ENCODE results near the gene HMCN1.

Gene HMCN1

DNA sequence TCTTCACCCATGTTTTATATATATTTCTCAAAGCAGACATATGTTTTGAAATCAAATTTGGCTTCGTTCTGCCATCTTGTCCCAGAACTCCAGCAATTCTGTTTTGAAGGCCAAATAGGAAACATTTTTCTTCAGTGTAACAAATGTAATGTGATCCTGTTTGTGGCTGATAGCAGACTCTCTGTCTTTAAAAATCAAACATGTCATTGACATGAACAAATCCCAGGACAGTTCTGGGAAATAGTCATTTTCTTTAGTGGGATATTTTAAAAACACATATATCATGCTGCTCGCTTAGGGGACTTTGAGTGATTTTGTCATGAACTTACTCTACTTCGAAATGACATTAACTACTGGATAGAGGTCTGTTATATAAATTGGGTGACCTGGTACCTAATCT is 51.4 kb downstream of the HMCN1 start:
- H3K79me2 ChIP-seq (ENCODE audit: control insufficient read depth, insufficient read depth, low read length, poor library complexity): no peaks in the 10 kb centered on the region
- no peak overlapping the region for H4K91ac ChIP-seq (ENCODE audit: low read depth, low read length)
- WGBS (ENCODE audit: extremely low coverage, insufficient coverage, insufficient read length): no CpG with 5 or more reads among the region's 3 CpGs
- no peak overlapping the region for H3K18ac ChIP-seq (ENCODE audit: low read length)
- no peak overlapping the region for H2BK12ac ChIP-seq (ENCODE audit: low read length)
- no peak overlapping the region for H3K4ac ChIP-seq (ENCODE audit: low read depth, low read length)
- H3K27me3 ChIP-seq (ENCODE audit: insufficient read depth, low read length): no peaks in the 10 kb centered on the region
- no peak overlapping the region for H3K23ac ChIP-seq (ENCODE audit: low read length)
- H3K36me3 ChIP-seq (ENCODE audit: control insufficient read depth in 1 of 2, insufficient read depth in 2 of 2, low read length in 2 of 2): no peaks in the 10 kb centered on the region
- H3K4me2 ChIP-seq (ENCODE audit: low read length): no peak overlapping the region
- H2BK5ac ChIP-seq (ENCODE audit: low read depth, low read length, poor library complexity): no peak overlapping the region
- no peaks in the 10 kb centered on the region for H3K79me1 ChIP-seq (ENCODE audit: low read length)
- no peaks in the 10 kb centered on the region for H3K4me1 ChIP-seq (ENCODE audit: control insufficient read depth in 1 of 2, insufficient read depth in 2 of 2, low read length in 2 of 2)
- no peak overlapping the region for H2AFZ ChIP-seq (ENCODE audit: insufficient read depth, low read length, poor library complexity)
- no peak overlapping the region for H3K9ac ChIP-seq (ENCODE audit: low read length)
- H3K4me3 ChIP-seq (ENCODE audit: low read depth, low read length): no peak overlapping the region
- H3K27ac ChIP-seq (ENCODE audit: low read depth, low read length): no peak overlapping the region
- no peak overlapping the region for H3K14ac ChIP-seq (ENCODE audit: low read length)
- no peak overlapping the region for H2BK120ac ChIP-seq (ENCODE audit: insufficient read depth, low read length, poor library complexity)
- DNase-seq: no peak
- H4K8ac ChIP-seq (ENCODE audit: low read depth, low read length): no peak overlapping the region
- H2AK5ac ChIP-seq (ENCODE audit: low read length): no peak overlapping the region
- peaks cover 3% of the 10 kb centered on the region for H3K9me3 ChIP-seq (ENCODE audit: insufficient read depth, low read depth, low read length)
- no peak overlapping the region for H4K12ac ChIP-seq (ENCODE audit: low read depth, low read length)

DNA sequence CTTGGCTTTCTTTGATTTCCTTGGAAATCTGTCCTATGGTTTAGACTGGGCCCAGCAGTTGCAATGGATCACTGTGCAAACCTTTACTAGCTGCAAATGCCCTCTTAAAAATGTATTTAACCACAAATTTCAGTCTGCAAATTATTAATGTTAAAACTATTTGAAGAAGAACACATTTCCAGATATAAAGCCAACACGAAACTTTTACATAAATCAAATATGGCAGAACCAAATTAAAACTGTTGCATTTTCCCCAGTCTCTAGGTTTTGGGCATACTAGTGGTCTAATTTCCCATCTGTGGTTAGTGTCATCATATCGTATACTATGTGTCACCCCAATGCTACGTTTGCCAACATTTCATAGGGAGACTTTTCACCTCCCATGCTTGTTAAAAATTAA is 52.3 kb downstream of the HMCN1 start:
- Histone ChIP-seq H4K12ac (ENCODE audit: low read depth, low read length) (no peak overlapping the region), H3K4me1 (ENCODE audit: control insufficient read depth in 1 of 2, insufficient read depth in 2 of 2, low read length in 2 of 2) (no peaks in the 10 kb centered on the region), H3K18ac (ENCODE audit: low read length) (no peak overlapping the region), H3K27ac (ENCODE audit: low read depth, low read length) (no peak overlapping the region), H3K4me2 (ENCODE audit: low read length) (no peak overlapping the region), H3K4me3 (ENCODE audit: low read depth, low read length) (no peak overlapping the region), H3K79me1 (ENCODE audit: low read length) (no peaks in the 10 kb centered on the region), H2AFZ (ENCODE audit: insufficient read depth, low read length, poor library complexity) (no peak overlapping the region), H3K27me3 (ENCODE audit: insufficient read depth, low read length) (no peaks in the 10 kb centered on the region), H3K23ac (ENCODE audit: low read length) (no peak overlapping the region), H2BK5ac (ENCODE audit: low read depth, low read length, poor library complexity) (no peak overlapping the region), H3K14ac (ENCODE audit: low read length) (no peak overlapping the region), H4K8ac (ENCODE audit: low read depth, low read length) (no peak overlapping the region), H3K4ac (ENCODE audit: low read depth, low read length) (no peak overlapping the region), H3K9me3 (ENCODE audit: insufficient read depth, low read depth, low read length) (peaks cover 3% of the 10 kb centered on the region), H2BK120ac (ENCODE audit: insufficient read depth, low read length, poor library complexity) (no peak overlapping the region), H3K9ac (ENCODE audit: low read length) (no peak overlapping the region), H2AK5ac (ENCODE audit: low read length) (no peak overlapping the region), H2BK12ac (ENCODE audit: low read length) (no peak overlapping the region), H4K91ac (ENCODE audit: low read depth, low read length) (no peak overlapping the region), H3K36me3 (ENCODE audit: control insufficient read depth in 1 of 2, insufficient read depth in 2 of 2, low read length in 2 of 2) (no peaks in the 10 kb centered on the region), H3K79me2 (ENCODE audit: control insufficient read depth, insufficient read depth, low read length, poor library complexity) (no peaks in the 10 kb centered on the region)
- no peak for DNase-seq
- no CpG with 5 or more reads among the region's 3 CpGs for WGBS (ENCODE audit: extremely low coverage, insufficient coverage, insufficient read length)

DNA sequence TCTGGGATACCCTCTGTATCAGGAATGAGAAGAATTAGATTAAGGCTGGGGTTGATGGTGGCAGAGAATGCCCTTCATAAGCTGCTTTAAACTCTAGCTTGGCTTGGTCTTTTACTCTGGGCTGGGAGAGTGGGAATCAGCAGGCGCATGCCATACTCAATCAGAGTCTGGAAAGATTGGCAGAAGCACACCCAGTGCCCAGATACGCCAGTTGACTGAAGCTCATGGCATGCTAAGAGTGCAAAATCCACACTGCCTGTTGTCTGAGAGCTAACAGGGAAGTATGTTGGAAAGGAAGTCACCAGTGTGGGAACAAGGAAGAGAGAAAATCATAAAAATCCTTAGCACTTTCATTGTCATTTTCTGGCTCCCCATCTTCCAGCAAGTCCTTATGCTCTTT is 53.0 kb downstream of the HMCN1 start:
- H2AFZ ChIP-seq (ENCODE audit: insufficient read depth, low read length, poor library complexity): no peak overlapping the region
- H4K8ac ChIP-seq (ENCODE audit: low read depth, low read length): no peak overlapping the region
- H3K14ac ChIP-seq (ENCODE audit: low read length): no peak overlapping the region
- H3K18ac ChIP-seq (ENCODE audit: low read length): no peak overlapping the region
- H3K79me2 ChIP-seq (ENCODE audit: control insufficient read depth, insufficient read depth, low read length, poor library complexity): no peaks in the 10 kb centered on the region
- no CpG with 5 or more reads among the region's 2 CpGs for WGBS (ENCODE audit: extremely low coverage, insufficient coverage, insufficient read length)
- H3K27me3 ChIP-seq (ENCODE audit: insufficient read depth, low read length): no peaks in the 10 kb centered on the region
- H3K36me3 ChIP-seq (ENCODE audit: control insufficient read depth in 1 of 2, insufficient read depth in 2 of 2, low read length in 2 of 2): no peaks in the 10 kb centered on the region
- no peak overlapping the region for H4K12ac ChIP-seq (ENCODE audit: low read depth, low read length)
- no peak overlapping the region for H3K4ac ChIP-seq (ENCODE audit: low read depth, low read length)
- H2BK12ac ChIP-seq (ENCODE audit: low read length): no peak overlapping the region
- DNase-seq: no peak
- H2BK120ac ChIP-seq (ENCODE audit: insufficient read depth, low read length, poor library complexity): no peak overlapping the region
- no peak overlapping the region for H3K23ac ChIP-seq (ENCODE audit: low read length)
- no peak overlapping the region for H4K91ac ChIP-seq (ENCODE audit: low read depth, low read length)
- H3K27ac ChIP-seq (ENCODE audit: low read depth, low read length): no peak overlapping the region
- H3K4me1 ChIP-seq (ENCODE audit: control insufficient read depth in 1 of 2, insufficient read depth in 2 of 2, low read length in 2 of 2): no peaks in the 10 kb centered on the region
- no peak overlapping the region for H3K9ac ChIP-seq (ENCODE audit: low read length)
- no peak overlapping the region for H2BK5ac ChIP-seq (ENCODE audit: low read depth, low read length, poor library complexity)
- H3K4me3 ChIP-seq (ENCODE audit: low read depth, low read length): no peak overlapping the region
- no peaks in the 10 kb centered on the region for H3K79me1 ChIP-seq (ENCODE audit: low read length)
- peaks cover 3% of the 10 kb centered on the region for H3K9me3 ChIP-seq (ENCODE audit: insufficient read depth, low read depth, low read length)
- H2AK5ac ChIP-seq (ENCODE audit: low read length): no peak overlapping the region
- H3K4me2 ChIP-seq (ENCODE audit: low read length): no peak overlapping the region

DNA sequence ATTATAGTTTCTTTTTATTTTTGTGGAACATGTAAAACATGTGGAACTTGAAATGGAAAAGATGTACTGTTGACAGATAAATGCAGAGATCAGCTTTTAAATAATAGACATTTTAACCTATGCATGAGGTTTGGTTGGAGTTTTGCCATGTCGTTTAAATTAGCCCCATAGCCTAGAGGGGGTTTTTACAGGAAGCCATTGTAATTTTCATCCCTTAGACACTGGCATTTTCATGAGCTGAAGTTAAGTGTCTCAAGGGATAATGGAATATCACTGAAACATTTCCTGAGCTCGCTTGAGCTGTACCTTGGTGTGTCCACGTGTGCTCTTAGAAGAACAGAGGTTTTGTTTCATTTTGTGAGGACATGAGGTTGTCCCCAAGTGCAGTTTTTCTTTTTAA is 54.2 kb downstream of the HMCN1 start:
- Histone ChIP-seq H3K4me3 (ENCODE audit: low read depth, low read length) (no peak overlapping the region), H3K27me3 (ENCODE audit: insufficient read depth, low read length) (no peaks in the 10 kb centered on the region), H2BK12ac (ENCODE audit: low read length) (no peak overlapping the region), H3K4me2 (ENCODE audit: low read length) (no peak overlapping the region), H3K79me2 (ENCODE audit: control insufficient read depth, insufficient read depth, low read length, poor library complexity) (no peaks in the 10 kb centered on the region), H2AFZ (ENCODE audit: insufficient read depth, low read length, poor library complexity) (no peak overlapping the region), H4K91ac (ENCODE audit: low read depth, low read length) (no peak overlapping the region), H3K4ac (ENCODE audit: low read depth, low read length) (no peak overlapping the region), H3K18ac (ENCODE audit: low read length) (no peak overlapping the region), H2AK5ac (ENCODE audit: low read length) (no peak overlapping the region), H4K8ac (ENCODE audit: low read depth, low read length) (no peak overlapping the region), H2BK120ac (ENCODE audit: insufficient read depth, low read length, poor library complexity) (no peak overlapping the region), H3K79me1 (ENCODE audit: low read length) (no peaks in the 10 kb centered on the region), H3K23ac (ENCODE audit: low read length) (no peak overlapping the region), H3K36me3 (ENCODE audit: control insufficient read depth in 1 of 2, insufficient read depth in 2 of 2, low read length in 2 of 2) (no peaks in the 10 kb centered on the region), H4K12ac (ENCODE audit: low read depth, low read length) (no peak overlapping the region), H3K14ac (ENCODE audit: low read length) (no peak overlapping the region), H3K9me3 (ENCODE audit: insufficient read depth, low read depth, low read length) (peaks cover 3% of the 10 kb centered on the region), H2BK5ac (ENCODE audit: low read depth, low read length, poor library complexity) (no peak overlapping the region), H3K27ac (ENCODE audit: low read depth, low read length) (no peak overlapping the region), H3K9ac (ENCODE audit: low read length) (no peak overlapping the region), H3K4me1 (ENCODE audit: control insufficient read depth in 1 of 2, insufficient read depth in 2 of 2, low read length in 2 of 2) (no peaks in the 10 kb centered on the region)
- no CpG with 5 or more reads among the region's 3 CpGs for WGBS (ENCODE audit: extremely low coverage, insufficient coverage, insufficient read length)
- no peak for DNase-seq

Data from trophoblast cell (in vitro differentiated cells and primary cell).